Osteoblast (primary cell): Measurements from ENCODE around the gene TIMM44. TPM values are rescaled to one million over a fixed set of nuclear protein-coding genes. Genes with fewer than 3 reads are reported as not detected.
A peak's percentile ranks its signal among the peaks of the same experiment; 100 is the strongest.

Experiments
- DNase-seq: peaks from one replicate; pipeline ENCODE4 v3.0.0; 2011; ENCODE audit warnings: low spot score, mixed read lengths; ENCODE audit not compliant: insufficient read length; ENCODE audit errors: missing footprints
- H2AFZ ChIP-seq: 2 replicates; pipeline ENCODE4 v1.6.0; 2011; ENCODE audit warnings: mild to moderate bottlenecking, low read length
- H3K27ac ChIP-seq: 2 replicates; pipeline ENCODE4 v1.5.1; 2011; ENCODE audit warnings: mild to moderate bottlenecking, low read depth, low read length, moderate library complexity
- H3K27me3 ChIP-seq: 2 replicates; pipeline ENCODE4 v1.6.0; 2012; ENCODE audit warnings: mild to moderate bottlenecking, control low read depth, inconsistent platforms, low read length, moderate library complexity; ENCODE audit not compliant: insufficient read depth
- H3K36me3 ChIP-seq: 2 replicates; pipeline ENCODE4 v1.5.1; 2011; ENCODE audit warnings: mild to moderate bottlenecking, low read length, control low read depth, moderate library complexity; ENCODE audit not compliant: insufficient read depth
- H3K4me1 ChIP-seq: 2 replicates; pipeline ENCODE4 v1.5.1; 2011; ENCODE audit warnings: mild to moderate bottlenecking, low read length, control low read depth, moderate library complexity; ENCODE audit not compliant: insufficient read depth
- H3K4me2 ChIP-seq: 2 replicates; pipeline ENCODE4 v1.6.0; 2011; ENCODE audit warnings: mild to moderate bottlenecking, low read length; ENCODE audit not compliant: insufficient read depth
- H3K4me3 ChIP-seq: fragments of 200-600 bp; sonication (generic); 3 replicates; pipeline ENCODE4 v1.5.1; 2012; ENCODE audit warnings: mild to moderate bottlenecking, low read length, inconsistent platforms; ENCODE audit not compliant: insufficient read depth
- H3K79me2 ChIP-seq: 2 replicates; pipeline ENCODE4 v1.6.0; 2012; ENCODE audit warnings: mild to moderate bottlenecking, low read length, control low read depth, inconsistent platforms; ENCODE audit not compliant: insufficient read depth
- H3K9me3 ChIP-seq: 2 replicates; pipeline ENCODE4 v1.5.1; 2011; ENCODE audit warnings: low read depth, low read length, control low read depth
- H4K20me1 ChIP-seq: 2 replicates; pipeline ENCODE4 v1.6.0; 2012; ENCODE audit warnings: mild to moderate bottlenecking, low read length, control low read depth; ENCODE audit not compliant: insufficient read depth
- CTCF ChIP-seq: IDR thresholded peaks from 2 replicates; pipeline ENCODE4 v1.5.1; 2011; ENCODE audit warnings: mild to moderate bottlenecking, low read depth, low read length, moderate library complexity; ENCODE audit errors: extremely low read depth
- total RNA-seq: library from RNA; depleted of rRNA; stranded (reverse); fragments of >200 nt; gene quantifications from 2 replicates; pipeline ENCODE4 v1.2.3, GENCODE V29; 2012

TIMM44 gene
- total RNA-seq, 1 donor, result 52.5 TPM

GRCh38 chr19:7940841-7941240, 2.6 kb downstream of the TIMM44 start:
- Histone ChIP-seq H3K4me2 (no peak overlapping the region), H3K79me2 (peaks cover 37% of the 10 kb centered on the region), H3K27ac (no peak overlapping the region), H3K4me3 (no peak overlapping the region), H4K20me1 (peaks cover 5% of the 10 kb centered on the region), H3K36me3 (peaks cover 18% of the 10 kb centered on the region), H2AFZ (no peak overlapping the region), H3K4me1 (peaks cover 14% of the 10 kb centered on the region), H3K9me3 (no peaks in the 10 kb centered on the region), H3K27me3 (no peaks in the 10 kb centered on the region)
- no peak for TF ChIP-seq CTCF
- peak; percentile 23 for DNase-seq

GRCh38 chr19:7934766-7935165, 8.7 kb downstream of the TIMM44 start:
- peak; percentile 34 for DNase-seq
- H3K27ac ChIP-seq, result no peak overlapping the region
- no peaks in the 10 kb centered on the region for H3K9me3 ChIP-seq
- H3K79me2 ChIP-seq, result peaks cover 2% of the 10 kb centered on the region
- H3K4me3 ChIP-seq, result no peak overlapping the region
- H2AFZ ChIP-seq, result no peak overlapping the region
- no peak overlapping the region for H3K4me2 ChIP-seq
- peaks cover 55% of the 10 kb centered on the region for H3K36me3 ChIP-seq
- no peaks in the 10 kb centered on the region for H3K4me1 ChIP-seq
- no peaks in the 10 kb centered on the region for H4K20me1 ChIP-seq
- no peaks in the 10 kb centered on the region for H3K27me3 ChIP-seq
- TF ChIP-seq CTCF, result no peak

GRCh38 chr19:7933828-7934725, 9.4 kb downstream of the TIMM44 start:
- H3K36me3 ChIP-seq, result peaks cover 55% of the 10 kb centered on the region
- no peaks in the 10 kb centered on the region for H4K20me1 ChIP-seq
- H3K4me2 ChIP-seq, result no peak overlapping the region
- H3K27ac ChIP-seq, result no peak overlapping the region
- no peaks in the 10 kb centered on the region for H3K27me3 ChIP-seq
- no peaks in the 10 kb centered on the region for H3K9me3 ChIP-seq
- H3K79me2 ChIP-seq, result peaks cover 2% of the 10 kb centered on the region
- TF ChIP-seq CTCF, result no peak
- peak; percentile 55 for DNase-seq
- H3K4me3 ChIP-seq, result no peak overlapping the region
- peaks cover 7% of the 10 kb centered on the region for H3K4me1 ChIP-seq
- H2AFZ ChIP-seq, result no peak overlapping the region

- no peak overlapping the region for H3K4me3 ChIP-seq
- peak; percentile 69 for DNase-seq
- TF ChIP-seq CTCF, result peak; percentile 20
- no peaks in the 10 kb centered on the region for H3K9me3 ChIP-seq
- H3K4me1 ChIP-seq, result peaks cover 14% of the 10 kb centered on the region
- H4K20me1 ChIP-seq, result no peaks in the 10 kb centered on the region
- H3K4me2 ChIP-seq, result no peak overlapping the region
- H3K79me2 ChIP-seq, result peaks cover 2% of the 10 kb centered on the region
- no peak overlapping the region for H3K27ac ChIP-seq
- H3K27me3 ChIP-seq, result no peaks in the 10 kb centered on the region
- H3K36me3 ChIP-seq, result peaks cover 55% of the 10 kb centered on the region
- H2AFZ ChIP-seq, result no peak overlapping the region
Measured at GRCh38 chr19:7933411-7933810, 10.1 kb downstream of the TIMM44 start.
